ENCODE data around the gene SPPL2C. TPM values are rescaled to one million over a fixed set of nuclear protein-coding genes. Genes with fewer than 3 reads are reported as not detected.

Gene SPPL2C
- total RNA-seq, 1 experiment from 2014 or later: not detected

DNA sequence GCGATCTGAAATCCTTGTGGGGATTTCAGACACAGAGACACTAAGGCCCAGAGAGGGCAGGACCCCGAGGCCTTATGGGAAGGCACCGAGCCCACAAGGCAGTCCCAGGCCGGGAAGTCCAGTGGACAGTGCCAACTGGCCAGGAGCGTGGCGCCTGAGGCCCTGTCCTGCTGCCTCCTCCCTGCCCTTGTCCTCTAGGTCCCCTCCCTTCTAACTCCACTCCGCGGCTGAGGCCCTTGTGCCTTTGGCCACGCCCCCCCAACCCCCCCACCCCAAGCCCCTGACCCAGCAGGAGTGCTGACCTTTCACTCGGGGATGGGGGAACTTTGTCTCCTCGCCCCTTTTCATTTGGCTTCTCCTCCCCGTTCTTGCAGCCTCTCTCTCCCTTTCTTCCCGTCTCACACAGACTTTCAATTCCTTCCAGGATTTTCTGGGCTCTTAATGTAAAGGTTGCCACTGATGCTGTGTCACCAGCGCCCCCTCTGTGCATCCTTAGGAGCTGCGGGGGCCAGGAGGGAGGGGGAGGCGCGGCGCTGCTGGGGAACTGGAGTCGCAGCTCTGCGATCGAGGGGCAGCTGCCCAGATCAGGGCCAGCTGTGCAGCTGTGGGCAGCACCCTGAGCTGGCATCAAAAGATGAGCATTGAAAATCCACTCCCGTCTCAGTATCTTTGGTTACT lies 31.5 kb upstream of the SPPL2C start:
- DNase-seq (ENCODE audit: low spot score) (peak; percentile 82), ATAC-seq (peak; percentile 89)
- CTCF ChIA-PET: interaction anchor here (0.5 to 8.4 kb wide), 41 partner anchors 10 to 455 kb away, joined by 3 to 103 read pairs (median 5); partner anchors contain the start of genes CRHR1, MAPT and SPPL2C
- H3K9me3 Mint-ChIP-seq: no peaks in the 10 kb centered on the region
- H3K36me3 Mint-ChIP-seq: no peaks in the 10 kb centered on the region
- TF ChIP-seq HMGA2 (CRISPR knock-in tag; IDR thresholded peaks at IDR 0.05): no peak
- TF ChIP-seq, protein P1, sequence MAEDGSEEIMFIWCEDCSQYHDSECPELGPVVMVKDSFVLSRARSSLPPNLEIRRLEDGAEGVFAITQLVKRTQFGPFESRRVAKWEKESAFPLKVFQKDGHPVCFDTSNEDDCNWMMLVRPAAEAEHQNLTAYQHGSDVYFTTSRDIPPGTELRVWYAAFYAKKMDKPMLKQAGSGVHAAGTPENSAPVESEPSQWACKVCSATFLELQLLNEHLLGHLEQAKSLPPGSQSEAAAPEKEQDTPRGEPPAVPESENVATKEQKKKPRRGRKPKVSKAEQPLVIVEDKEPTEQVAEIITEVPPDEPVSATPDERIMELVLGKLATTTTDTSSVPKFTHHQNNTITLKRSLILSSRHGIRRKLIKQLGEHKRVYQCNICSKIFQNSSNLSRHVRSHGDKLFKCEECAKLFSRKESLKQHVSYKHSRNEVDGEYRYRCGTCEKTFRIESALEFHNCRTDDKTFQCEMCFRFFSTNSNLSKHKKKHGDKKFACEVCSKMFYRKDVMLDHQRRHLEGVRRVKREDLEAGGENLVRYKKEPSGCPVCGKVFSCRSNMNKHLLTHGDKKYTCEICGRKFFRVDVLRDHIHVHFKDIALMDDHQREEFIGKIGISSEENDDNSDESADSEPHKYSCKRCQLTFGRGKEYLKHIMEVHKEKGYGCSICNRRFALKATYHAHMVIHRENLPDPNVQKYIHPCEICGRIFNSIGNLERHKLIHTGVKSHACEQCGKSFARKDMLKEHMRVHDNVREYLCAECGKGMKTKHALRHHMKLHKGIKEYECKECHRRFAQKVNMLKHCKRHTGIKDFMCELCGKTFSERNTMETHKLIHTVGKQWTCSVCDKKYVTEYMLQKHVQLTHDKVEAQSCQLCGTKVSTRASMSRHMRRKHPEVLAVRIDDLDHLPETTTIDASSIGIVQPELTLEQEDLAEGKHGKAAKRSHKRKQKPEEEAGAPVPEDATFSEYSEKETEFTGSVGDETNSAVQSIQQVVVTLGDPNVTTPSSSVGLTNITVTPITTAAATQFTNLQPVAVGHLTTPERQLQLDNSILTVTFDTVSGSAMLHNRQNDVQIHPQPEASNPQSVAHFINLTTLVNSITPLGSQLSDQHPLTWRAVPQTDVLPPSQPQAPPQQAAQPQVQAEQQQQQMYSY (CRISPR knock-in tag; IDR thresholded peaks at IDR 0.05): peak; percentile 56; the same call in 1 of the 2 replicates
- no peak for TF ChIP-seq NFE2L1 (CRISPR knock-in tag; IDR thresholded peaks at IDR 0.05)
- no peak for TF ChIP-seq ZNF317 (CRISPR knock-in tag; IDR thresholded peaks at IDR 0.05; ENCODE audit: borderline replicate concordance, low read depth)
- TF ChIP-seq, protein P2, sequence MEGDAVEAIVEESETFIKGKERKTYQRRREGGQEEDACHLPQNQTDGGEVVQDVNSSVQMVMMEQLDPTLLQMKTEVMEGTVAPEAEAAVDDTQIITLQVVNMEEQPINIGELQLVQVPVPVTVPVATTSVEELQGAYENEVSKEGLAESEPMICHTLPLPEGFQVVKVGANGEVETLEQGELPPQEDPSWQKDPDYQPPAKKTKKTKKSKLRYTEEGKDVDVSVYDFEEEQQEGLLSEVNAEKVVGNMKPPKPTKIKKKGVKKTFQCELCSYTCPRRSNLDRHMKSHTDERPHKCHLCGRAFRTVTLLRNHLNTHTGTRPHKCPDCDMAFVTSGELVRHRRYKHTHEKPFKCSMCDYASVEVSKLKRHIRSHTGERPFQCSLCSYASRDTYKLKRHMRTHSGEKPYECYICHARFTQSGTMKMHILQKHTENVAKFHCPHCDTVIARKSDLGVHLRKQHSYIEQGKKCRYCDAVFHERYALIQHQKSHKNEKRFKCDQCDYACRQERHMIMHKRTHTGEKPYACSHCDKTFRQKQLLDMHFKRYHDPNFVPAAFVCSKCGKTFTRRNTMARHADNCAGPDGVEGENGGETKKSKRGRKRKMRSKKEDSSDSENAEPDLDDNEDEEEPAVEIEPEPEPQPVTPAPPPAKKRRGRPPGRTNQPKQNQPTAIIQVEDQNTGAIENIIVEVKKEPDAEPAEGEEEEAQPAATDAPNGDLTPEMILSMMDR (IDR thresholded peaks at IDR 0.05): peak; percentile 59; the same call in 1 of the 2 replicates
- H3K4me1 Mint-ChIP-seq: peaks cover 14% of the 10 kb centered on the region
- H3K27ac Mint-ChIP-seq: no peak overlapping the region
- no peaks in the 10 kb centered on the region; the same call in 1 of the 2 replicates for H3K27me3 Mint-ChIP-seq (ENCODE audit: low read depth)
- POLR2A ChIA-PET: no interaction called here
- peak overlapping the region; percentile 53 for H3K4me3 Mint-ChIP-seq

DNA sequence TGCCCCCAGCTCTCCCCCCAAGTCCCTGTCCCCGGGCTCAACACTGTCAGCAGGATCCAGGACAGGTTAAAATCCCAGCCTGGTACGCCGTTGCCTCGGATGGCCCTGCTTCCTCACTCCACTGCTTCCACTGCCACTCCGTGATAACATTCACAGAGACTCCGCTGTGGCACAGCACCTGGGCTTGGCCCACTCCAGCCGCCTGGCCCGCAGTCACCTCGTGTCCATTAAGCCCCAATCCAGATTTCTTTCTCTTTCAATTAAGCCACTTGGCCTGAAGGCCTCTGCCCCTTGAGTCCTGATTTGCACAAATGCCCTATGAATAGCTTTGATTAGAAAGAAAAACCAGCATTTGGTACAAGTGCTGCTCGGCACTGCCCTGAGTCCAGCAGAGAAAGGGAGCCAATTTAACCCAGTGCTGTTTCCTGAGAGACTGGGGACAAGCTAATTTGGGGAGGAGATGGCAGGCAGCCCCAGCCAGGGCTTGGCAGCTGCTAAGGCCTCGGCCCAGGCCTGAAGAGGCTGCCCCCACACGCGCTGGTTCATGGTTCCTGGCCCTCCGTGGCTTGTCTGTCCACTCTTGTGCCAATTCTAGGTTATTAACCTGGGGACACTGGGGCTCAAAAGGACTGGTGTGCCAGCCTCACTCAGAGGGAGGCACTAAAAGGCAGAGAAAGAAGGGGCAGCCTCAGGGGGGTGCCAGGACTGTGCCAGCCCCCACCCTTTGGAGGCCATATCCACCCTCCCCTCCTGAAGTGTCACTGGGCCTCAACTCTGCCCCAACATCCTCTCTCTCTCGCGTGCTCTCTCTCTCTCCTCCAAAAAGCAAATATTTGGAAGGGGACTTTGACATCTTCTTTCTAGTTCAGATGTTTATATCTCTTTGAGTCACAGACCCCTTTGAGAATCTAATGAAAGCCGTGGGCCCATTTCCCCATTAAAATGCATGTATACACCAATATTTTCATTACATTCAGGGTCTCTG lies 29.8 kb upstream of the SPPL2C start:
- Mint-ChIP-seq H3K4me1 (peaks cover 14% of the 10 kb centered on the region), H3K36me3 (no peaks in the 10 kb centered on the region), H3K27ac (no peak overlapping the region), H3K9me3 (no peaks in the 10 kb centered on the region), H3K27me3 (ENCODE audit: low read depth) (no peaks in the 10 kb centered on the region; the same call in 1 of the 2 replicates), H3K4me3 (no peak overlapping the region)
- ChIA-PET POLR2A (no interaction called here), CTCF (interaction anchor here (0.5 to 8.4 kb wide), 12 partner anchors 17 to 766 kb away, joined by 3 to 103 read pairs (median 5); partner anchors contain the start of genes CRHR1 and MAPT)
- ATAC-seq (no peak), DNase-seq (ENCODE audit: low spot score) (no peak)
- TF ChIP-seq TEAD4 (CRISPR knock-in tag; IDR thresholded peaks at IDR 0.05): no peak
- TF ChIP-seq, protein P3, sequence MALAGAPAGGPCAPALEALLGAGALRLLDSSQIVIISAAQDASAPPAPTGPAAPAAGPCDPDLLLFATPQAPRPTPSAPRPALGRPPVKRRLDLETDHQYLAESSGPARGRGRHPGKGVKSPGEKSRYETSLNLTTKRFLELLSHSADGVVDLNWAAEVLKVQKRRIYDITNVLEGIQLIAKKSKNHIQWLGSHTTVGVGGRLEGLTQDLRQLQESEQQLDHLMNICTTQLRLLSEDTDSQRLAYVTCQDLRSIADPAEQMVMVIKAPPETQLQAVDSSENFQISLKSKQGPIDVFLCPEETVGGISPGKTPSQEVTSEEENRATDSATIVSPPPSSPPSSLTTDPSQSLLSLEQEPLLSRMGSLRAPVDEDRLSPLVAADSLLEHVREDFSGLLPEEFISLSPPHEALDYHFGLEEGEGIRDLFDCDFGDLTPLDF (CRISPR knock-in tag; IDR thresholded peaks at IDR 0.05): no peak
- TF ChIP-seq, protein P2 (IDR thresholded peaks at IDR 0.05): no peak
- TF ChIP-seq, protein P4, sequence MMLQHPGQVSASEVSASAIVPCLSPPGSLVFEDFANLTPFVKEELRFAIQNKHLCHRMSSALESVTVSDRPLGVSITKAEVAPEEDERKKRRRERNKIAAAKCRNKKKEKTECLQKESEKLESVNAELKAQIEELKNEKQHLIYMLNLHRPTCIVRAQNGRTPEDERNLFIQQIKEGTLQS (CRISPR knock-in tag; conservative IDR thresholded peaks at IDR 0.05): no peak
- no peak for TF ChIP-seq ZNF219 (CRISPR knock-in tag; IDR thresholded peaks at IDR 0.05; ENCODE audit: borderline replicate concordance)
- TF ChIP-seq, protein P5, sequence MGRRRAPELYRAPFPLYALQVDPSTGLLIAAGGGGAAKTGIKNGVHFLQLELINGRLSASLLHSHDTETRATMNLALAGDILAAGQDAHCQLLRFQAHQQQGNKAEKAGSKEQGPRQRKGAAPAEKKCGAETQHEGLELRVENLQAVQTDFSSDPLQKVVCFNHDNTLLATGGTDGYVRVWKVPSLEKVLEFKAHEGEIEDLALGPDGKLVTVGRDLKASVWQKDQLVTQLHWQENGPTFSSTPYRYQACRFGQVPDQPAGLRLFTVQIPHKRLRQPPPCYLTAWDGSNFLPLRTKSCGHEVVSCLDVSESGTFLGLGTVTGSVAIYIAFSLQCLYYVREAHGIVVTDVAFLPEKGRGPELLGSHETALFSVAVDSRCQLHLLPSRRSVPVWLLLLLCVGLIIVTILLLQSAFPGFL (CRISPR knock-in tag; IDR thresholded peaks at IDR 0.05; ENCODE audit: borderline replicate concordance): no peak
- TF ChIP-seq, protein P6, sequence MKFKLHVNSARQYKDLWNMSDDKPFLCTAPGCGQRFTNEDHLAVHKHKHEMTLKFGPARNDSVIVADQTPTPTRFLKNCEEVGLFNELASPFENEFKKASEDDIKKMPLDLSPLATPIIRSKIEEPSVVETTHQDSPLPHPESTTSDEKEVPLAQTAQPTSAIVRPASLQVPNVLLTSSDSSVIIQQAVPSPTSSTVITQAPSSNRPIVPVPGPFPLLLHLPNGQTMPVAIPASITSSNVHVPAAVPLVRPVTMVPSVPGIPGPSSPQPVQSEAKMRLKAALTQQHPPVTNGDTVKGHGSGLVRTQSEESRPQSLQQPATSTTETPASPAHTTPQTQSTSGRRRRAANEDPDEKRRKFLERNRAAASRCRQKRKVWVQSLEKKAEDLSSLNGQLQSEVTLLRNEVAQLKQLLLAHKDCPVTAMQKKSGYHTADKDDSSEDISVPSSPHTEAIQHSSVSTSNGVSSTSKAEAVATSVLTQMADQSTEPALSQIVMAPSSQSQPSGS (CRISPR knock-in tag; IDR thresholded peaks at IDR 0.05; ENCODE audit: borderline replicate concordance, low read depth): no peak
- TF ChIP-seq, protein P7, sequence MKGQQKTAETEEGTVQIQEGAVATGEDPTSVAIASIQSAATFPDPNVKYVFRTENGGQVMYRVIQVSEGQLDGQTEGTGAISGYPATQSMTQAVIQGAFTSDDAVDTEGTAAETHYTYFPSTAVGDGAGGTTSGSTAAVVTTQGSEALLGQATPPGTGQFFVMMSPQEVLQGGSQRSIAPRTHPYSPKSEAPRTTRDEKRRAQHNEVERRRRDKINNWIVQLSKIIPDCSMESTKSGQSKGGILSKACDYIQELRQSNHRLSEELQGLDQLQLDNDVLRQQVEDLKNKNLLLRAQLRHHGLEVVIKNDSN (CRISPR knock-in tag; IDR thresholded peaks at IDR 0.05): no peak
- no peak for TF ChIP-seq NR1H2 (CRISPR knock-in tag; IDR thresholded peaks at IDR 0.05)
- no peak for TF ChIP-seq JUN (CRISPR knock-in tag; IDR thresholded peaks at IDR 0.05)
- TF ChIP-seq, protein P8, sequence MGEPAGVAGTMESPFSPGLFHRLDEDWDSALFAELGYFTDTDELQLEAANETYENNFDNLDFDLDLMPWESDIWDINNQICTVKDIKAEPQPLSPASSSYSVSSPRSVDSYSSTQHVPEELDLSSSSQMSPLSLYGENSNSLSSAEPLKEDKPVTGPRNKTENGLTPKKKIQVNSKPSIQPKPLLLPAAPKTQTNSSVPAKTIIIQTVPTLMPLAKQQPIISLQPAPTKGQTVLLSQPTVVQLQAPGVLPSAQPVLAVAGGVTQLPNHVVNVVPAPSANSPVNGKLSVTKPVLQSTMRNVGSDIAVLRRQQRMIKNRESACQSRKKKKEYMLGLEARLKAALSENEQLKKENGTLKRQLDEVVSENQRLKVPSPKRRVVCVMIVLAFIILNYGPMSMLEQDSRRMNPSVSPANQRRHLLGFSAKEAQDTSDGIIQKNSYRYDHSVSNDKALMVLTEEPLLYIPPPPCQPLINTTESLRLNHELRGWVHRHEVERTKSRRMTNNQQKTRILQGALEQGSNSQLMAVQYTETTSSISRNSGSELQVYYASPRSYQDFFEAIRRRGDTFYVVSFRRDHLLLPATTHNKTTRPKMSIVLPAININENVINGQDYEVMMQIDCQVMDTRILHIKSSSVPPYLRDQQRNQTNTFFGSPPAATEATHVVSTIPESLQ (CRISPR knock-in tag; IDR thresholded peaks at IDR 0.05): no peak
